SK-N-SH treated with all-trans-retinoic acid at 6 μM for 48 hours (cell line): ENCODE results near the gene EFCAB14.

ENCODE experiments used
- ARNTL ChIP-seq: fragments of 450-650 bp; formaldehyde crosslinking; IDR thresholded peaks from 2 replicates; pipeline ENCODE4 v1.5.0; 2020; ENCODE audit warnings: low read depth, mild to moderate bottlenecking, moderate library complexity, borderline replicate concordance
- BACH2 ChIP-seq: fragments of 250-450 bp; sonication (Bioruptor Pico); IDR thresholded peaks from 2 replicates; pipeline ENCODE4 v1.9.0; 2021; ENCODE audit warnings: mild to moderate bottlenecking, borderline replicate concordance
- OSR1 ChIP-seq: fragments of 250-450 bp; sonication (Bioruptor Pico); IDR thresholded peaks from 2 replicates; pipeline ENCODE4 v1.8.0; 2022; ENCODE audit warnings: moderate library complexity, mild to moderate bottlenecking, inconsistent platforms
- PATZ1 ChIP-seq: fragments of 250-450 bp; sonication (Bioruptor Pico); IDR thresholded peaks from 2 replicates; pipeline ENCODE4 v1.8.0; 2020; ENCODE audit warnings: mild to moderate bottlenecking, moderate library complexity, borderline replicate concordance
- PPARA ChIP-seq: fragments of 250-450 bp; sonication (Bioruptor Pico); IDR thresholded peaks from 2 replicates; pipeline ENCODE4 v1.5.0; 2020; ENCODE audit warnings: mild to moderate bottlenecking, borderline replicate concordance

GRCh38 chr1:46635205-46635604, 83.7 kb downstream of the EFCAB14 start:
- no peak for TF ChIP-seq ARNTL (CRISPR knock-in tag)
- no peak for TF ChIP-seq BACH2 (CRISPR knock-in tag)
- TF ChIP-seq OSR1 = no peak
- no peak for TF ChIP-seq PPARA (CRISPR knock-in tag)
- TF ChIP-seq PATZ1 (CRISPR knock-in tag) = no peak
